GM23338 (cell line): ENCODE data around the gene ALKBH8. TPM values are rescaled to one million over a fixed set of nuclear protein-coding genes. Genes with fewer than 3 reads are reported as not detected.

Source experiments
- ATAC-seq: fragments of 200-7000 bp; cut with Tn5 transposase; 3 replicates; pipeline ENCODE4 v1.9.1; 2020
- DNase-seq: peaks from one replicate; pipeline ENCODE4 v3.0.0-alpha.2; 2015; ENCODE audit warnings: low spot score
- H2AFZ ChIP-seq: fragments of 200-600 bp; sonication (generic); 2 replicates; pipeline ENCODE4 v1.8.0; 2016; ENCODE audit warnings: antibody characterized with exemption, mild to moderate bottlenecking, moderate library complexity
- H3F3A ChIP-seq: fragments of 200-600 bp; sonication (generic); replicated peaks from 2 replicates; pipeline ENCODE4 v1.8.0; 2017; ENCODE audit warnings: antibody characterized with exemption, mixed run types, low read depth
- H3K27ac ChIP-seq: fragments of 200-600 bp; sonication (generic); 2 replicates; pipeline ENCODE4 v1.6.1; 2016; ENCODE audit warnings: low read depth
- H3K27me3 ChIP-seq: fragments of 200-600 bp; sonication (generic); 2 replicates; pipeline ENCODE4 v1.8.0; 2016; ENCODE audit warnings: mild to moderate bottlenecking, mixed run types, moderate library complexity; ENCODE audit not compliant: insufficient read depth
- H3K36me3 ChIP-seq: fragments of 200-600 bp; sonication (generic); 2 replicates; pipeline ENCODE4 v1.8.0; 2016; ENCODE audit warnings: mild to moderate bottlenecking; ENCODE audit not compliant: insufficient read depth
- H3K4me1 ChIP-seq: fragments of 200-600 bp; sonication (generic); 2 replicates; pipeline ENCODE4 v1.8.0; 2016; ENCODE audit warnings: mild to moderate bottlenecking, moderate library complexity; ENCODE audit not compliant: insufficient read depth
- H3K4me2 ChIP-seq: fragments of 200-600 bp; sonication (generic); 2 replicates; pipeline ENCODE4 v1.7.1; 2017; ENCODE audit warnings: mixed run types
- H3K4me3 ChIP-seq: fragments of 200-600 bp; sonication (generic); 2 replicates; pipeline ENCODE4 v1.6.1; 2016; ENCODE audit warnings: mixed run types
- H3K79me2 ChIP-seq: fragments of 200-600 bp; sonication (generic); replicated peaks from 2 replicates; pipeline ENCODE4 v1.8.0; 2017; ENCODE audit warnings: mild to moderate bottlenecking; ENCODE audit not compliant: insufficient read depth
- H3K9me2 ChIP-seq: fragments of 200-600 bp; sonication (generic); 2 replicates; pipeline ENCODE4 v1.8.0; 2017; ENCODE audit not compliant: insufficient read depth
- H4K20me1 ChIP-seq: fragments of 200-600 bp; sonication (generic); replicated peaks from 2 replicates; pipeline ENCODE4 v1.8.0; 2017; ENCODE audit warnings: mild to moderate bottlenecking; ENCODE audit not compliant: insufficient read depth
- H3K27ac Mint-ChIP-seq: 2 replicates; pipeline ENCODE4 v1.8.0; 2020; ENCODE audit warnings: inconsistent platforms, mild to moderate bottlenecking, moderate library complexity, mixed read lengths
- H3K27me3 Mint-ChIP-seq: 3 replicates; pipeline ENCODE4 v1.8.0; 2022; ENCODE audit warnings: low read depth, mild to moderate bottlenecking, moderate library complexity, mixed read lengths, inconsistent platforms; ENCODE audit not compliant: insufficient read depth, poor library complexity
- H3K36me3 Mint-ChIP-seq: 3 replicates; pipeline ENCODE4 v1.8.0; 2021; ENCODE audit warnings: low read depth, mild to moderate bottlenecking, inconsistent platforms, moderate library complexity, mixed read lengths
- H3K4me1 Mint-ChIP-seq: 3 replicates; pipeline ENCODE4 v1.8.0; 2020; ENCODE audit warnings: mild to moderate bottlenecking, inconsistent platforms, mixed read lengths
- H3K4me3 Mint-ChIP-seq: 3 replicates; pipeline ENCODE4 v1.8.0; 2021; ENCODE audit warnings: moderate library complexity, mild to moderate bottlenecking, inconsistent platforms, mixed read lengths
- H3K9me3 Mint-ChIP-seq: 3 replicates; pipeline ENCODE4 v1.8.0; 2020; ENCODE audit warnings: moderate library complexity, mild to moderate bottlenecking, inconsistent platforms, mixed read lengths
- CTCF ChIP-seq, 2 experiments: fragments of 200-600 bp in 1 of 2; sonication (generic) in 1 of 2; conservative IDR thresholded peaks; 2 replicates each; pipeline versions ENCODE4 v1.5.1 to v1.6.1; 2016 to 2017; ENCODE audit warnings: antibody characterized with exemption in 2 of 2, low read depth in 2 of 2, mild to moderate bottlenecking in 2 of 2, moderate library complexity in 1 of 2
- EZH2 ChIP-seq: fragments of 200-600 bp; sonication (generic); IDR thresholded peaks from one replicate; pipeline ENCODE4 v1.8.0; 2017; ENCODE audit warnings: antibody characterized with exemption, mild to moderate bottlenecking, low read depth; ENCODE audit not compliant: unreplicated experiment
- ZNF462 ChIP-seq: fragments of 250-450 bp; sonication (Bioruptor Pico); IDR thresholded peaks from 2 replicates; pipeline ENCODE4 v1.5.0; 2020; ENCODE audit warnings: mild to moderate bottlenecking, moderate library complexity
- polyA plus RNA-seq: library from polyadenylated mRNA; unstranded; fragments of >200 nt; fragmentation: Nextera tagmentation; extraction: Ambion mirVana; gene quantifications from 2 replicates; pipeline ENCODE4 v1.2.1, GENCODE V29; 2016
- total RNA-seq: library from RNA; depleted of rRNA; stranded (reverse); fragments of >200 nt; shearing (Covaris generic); gene quantifications from 2 replicates; pipeline ENCODE4 v1.2.3, GENCODE V29; 2014

Gene ALKBH8
- total and polyA plus RNA-seq, 2 experiments from 2014 or later: 8.9 to 14.2 TPM

DNA sequence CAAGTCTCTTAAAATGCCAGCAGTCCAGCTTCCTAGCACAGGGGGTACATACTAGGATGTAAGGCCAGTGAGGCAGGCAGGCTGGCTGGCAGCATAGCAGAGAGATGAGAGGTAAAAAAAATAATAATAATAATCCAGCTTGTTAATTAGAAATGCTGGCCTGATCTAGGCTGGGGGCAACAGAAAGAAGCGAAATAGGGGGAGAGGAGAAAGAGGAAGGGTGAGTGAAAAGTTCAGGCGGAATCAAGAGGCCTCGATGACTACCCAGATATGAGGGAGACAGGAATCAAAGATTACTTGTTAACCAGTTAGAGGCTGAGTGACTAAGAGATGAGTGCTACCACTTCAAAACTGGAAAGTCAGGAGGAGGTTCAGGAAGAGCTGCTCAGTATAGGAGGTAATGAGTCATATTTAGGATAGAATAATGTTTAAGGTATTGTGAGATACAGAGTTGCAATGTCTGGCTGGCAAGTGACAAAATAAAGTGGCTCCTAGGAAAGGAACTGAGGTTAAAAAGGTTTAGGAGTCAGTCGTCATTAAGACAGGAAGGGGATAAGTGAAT lies 2.8 kb downstream of the ALKBH8 start (continued):
- TF ChIP-seq ZNF462 (CRISPR knock-in tag) (no peak), CTCF (conservative IDR thresholded peaks at IDR 0.05; ENCODE audit: low read depth in 2 of 2) (no peak)

DNA sequence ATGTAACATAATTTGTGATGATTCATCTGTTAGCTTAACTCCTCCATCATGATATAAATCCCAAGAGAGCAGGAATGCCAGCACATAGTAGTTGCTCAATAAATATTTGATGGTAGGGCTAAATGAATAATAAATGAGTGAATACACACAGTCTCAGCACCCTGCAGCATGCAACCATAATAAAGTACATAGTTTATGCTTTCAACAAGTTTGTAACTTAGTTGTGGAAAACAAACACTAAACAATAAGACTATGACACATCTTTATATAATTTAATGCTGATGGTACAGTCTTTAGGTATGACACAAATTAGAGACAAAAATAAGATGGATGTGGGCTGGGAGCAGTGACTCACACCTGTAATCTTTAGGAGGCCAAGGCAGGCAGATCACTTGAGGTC lies 3.8 kb downstream of the ALKBH8 start:
- H3K27me3 Mint-ChIP-seq: peaks cover 4% of the 10 kb centered on the region
- no peak for TF ChIP-seq CTCF (conservative IDR thresholded peaks at IDR 0.05; ENCODE audit: low read depth in 2 of 2)
- no peak for TF ChIP-seq EZH2
- no peak for TF ChIP-seq ZNF462 (CRISPR knock-in tag)
- Histone ChIP-seq H3K4me3 (no peak overlapping the region), H3F3A (no peaks in the 10 kb centered on the region), H3K4me1 (peaks cover 14% of the 10 kb centered on the region), H3K36me3 (no peaks in the 10 kb centered on the region), H3K79me2 (peaks cover 46% of the 10 kb centered on the region), H3K4me2 (no peak overlapping the region), H2AFZ (no peak overlapping the region), H3K9me2 (no peaks in the 10 kb centered on the region), H4K20me1 (no peaks in the 10 kb centered on the region; the same call in 1 of the 2 replicates), H3K27me3 (no peaks in the 10 kb centered on the region), H3K27ac (no peak overlapping the region)
- no peaks in the 10 kb centered on the region for H3K9me3 Mint-ChIP-seq
- DNase-seq: no peak
- H3K36me3 Mint-ChIP-seq: peaks cover 3% of the 10 kb centered on the region; the same call in 2 of the 3 replicates
- no peak overlapping the region for H3K27ac Mint-ChIP-seq
- ATAC-seq: no peak
- peaks cover 13% of the 10 kb centered on the region for H3K4me1 Mint-ChIP-seq
- H3K4me3 Mint-ChIP-seq: no peak overlapping the region
